ENCODE data around the gene ZMYND8. TPM values are rescaled to one million over a fixed set of nuclear protein-coding genes. Genes with fewer than 3 reads are reported as not detected.

The ZMYND8 gene
- total and polyA plus RNA-seq, 2 of the 8 experiments (the other 6 are each of a cell fraction or from before 2014, with no cell fraction given) = 50.5 to 163 TPM

DNA sequence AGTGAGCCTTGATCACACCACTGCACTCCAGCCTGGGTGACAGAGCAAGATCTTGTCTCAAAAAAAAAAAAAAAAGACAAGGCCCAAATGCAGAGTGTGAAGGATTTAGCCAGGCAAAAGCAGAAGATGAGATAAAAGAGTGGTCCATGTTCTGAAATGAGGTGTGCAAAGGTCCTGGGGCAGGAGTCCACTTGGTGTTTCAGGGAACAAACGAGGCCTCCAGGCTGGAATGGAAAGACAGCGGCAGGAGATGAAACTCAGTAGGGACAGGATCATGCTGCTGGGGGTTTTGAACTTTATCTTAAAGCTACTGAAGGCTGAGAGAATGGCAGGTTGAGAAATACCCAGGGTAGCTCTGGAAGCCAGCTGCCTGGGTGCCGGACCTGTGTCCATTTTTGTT is 178.2 kb downstream of the ZMYND8 start (continued):
- TF ChIP-seq, protein P1, sequence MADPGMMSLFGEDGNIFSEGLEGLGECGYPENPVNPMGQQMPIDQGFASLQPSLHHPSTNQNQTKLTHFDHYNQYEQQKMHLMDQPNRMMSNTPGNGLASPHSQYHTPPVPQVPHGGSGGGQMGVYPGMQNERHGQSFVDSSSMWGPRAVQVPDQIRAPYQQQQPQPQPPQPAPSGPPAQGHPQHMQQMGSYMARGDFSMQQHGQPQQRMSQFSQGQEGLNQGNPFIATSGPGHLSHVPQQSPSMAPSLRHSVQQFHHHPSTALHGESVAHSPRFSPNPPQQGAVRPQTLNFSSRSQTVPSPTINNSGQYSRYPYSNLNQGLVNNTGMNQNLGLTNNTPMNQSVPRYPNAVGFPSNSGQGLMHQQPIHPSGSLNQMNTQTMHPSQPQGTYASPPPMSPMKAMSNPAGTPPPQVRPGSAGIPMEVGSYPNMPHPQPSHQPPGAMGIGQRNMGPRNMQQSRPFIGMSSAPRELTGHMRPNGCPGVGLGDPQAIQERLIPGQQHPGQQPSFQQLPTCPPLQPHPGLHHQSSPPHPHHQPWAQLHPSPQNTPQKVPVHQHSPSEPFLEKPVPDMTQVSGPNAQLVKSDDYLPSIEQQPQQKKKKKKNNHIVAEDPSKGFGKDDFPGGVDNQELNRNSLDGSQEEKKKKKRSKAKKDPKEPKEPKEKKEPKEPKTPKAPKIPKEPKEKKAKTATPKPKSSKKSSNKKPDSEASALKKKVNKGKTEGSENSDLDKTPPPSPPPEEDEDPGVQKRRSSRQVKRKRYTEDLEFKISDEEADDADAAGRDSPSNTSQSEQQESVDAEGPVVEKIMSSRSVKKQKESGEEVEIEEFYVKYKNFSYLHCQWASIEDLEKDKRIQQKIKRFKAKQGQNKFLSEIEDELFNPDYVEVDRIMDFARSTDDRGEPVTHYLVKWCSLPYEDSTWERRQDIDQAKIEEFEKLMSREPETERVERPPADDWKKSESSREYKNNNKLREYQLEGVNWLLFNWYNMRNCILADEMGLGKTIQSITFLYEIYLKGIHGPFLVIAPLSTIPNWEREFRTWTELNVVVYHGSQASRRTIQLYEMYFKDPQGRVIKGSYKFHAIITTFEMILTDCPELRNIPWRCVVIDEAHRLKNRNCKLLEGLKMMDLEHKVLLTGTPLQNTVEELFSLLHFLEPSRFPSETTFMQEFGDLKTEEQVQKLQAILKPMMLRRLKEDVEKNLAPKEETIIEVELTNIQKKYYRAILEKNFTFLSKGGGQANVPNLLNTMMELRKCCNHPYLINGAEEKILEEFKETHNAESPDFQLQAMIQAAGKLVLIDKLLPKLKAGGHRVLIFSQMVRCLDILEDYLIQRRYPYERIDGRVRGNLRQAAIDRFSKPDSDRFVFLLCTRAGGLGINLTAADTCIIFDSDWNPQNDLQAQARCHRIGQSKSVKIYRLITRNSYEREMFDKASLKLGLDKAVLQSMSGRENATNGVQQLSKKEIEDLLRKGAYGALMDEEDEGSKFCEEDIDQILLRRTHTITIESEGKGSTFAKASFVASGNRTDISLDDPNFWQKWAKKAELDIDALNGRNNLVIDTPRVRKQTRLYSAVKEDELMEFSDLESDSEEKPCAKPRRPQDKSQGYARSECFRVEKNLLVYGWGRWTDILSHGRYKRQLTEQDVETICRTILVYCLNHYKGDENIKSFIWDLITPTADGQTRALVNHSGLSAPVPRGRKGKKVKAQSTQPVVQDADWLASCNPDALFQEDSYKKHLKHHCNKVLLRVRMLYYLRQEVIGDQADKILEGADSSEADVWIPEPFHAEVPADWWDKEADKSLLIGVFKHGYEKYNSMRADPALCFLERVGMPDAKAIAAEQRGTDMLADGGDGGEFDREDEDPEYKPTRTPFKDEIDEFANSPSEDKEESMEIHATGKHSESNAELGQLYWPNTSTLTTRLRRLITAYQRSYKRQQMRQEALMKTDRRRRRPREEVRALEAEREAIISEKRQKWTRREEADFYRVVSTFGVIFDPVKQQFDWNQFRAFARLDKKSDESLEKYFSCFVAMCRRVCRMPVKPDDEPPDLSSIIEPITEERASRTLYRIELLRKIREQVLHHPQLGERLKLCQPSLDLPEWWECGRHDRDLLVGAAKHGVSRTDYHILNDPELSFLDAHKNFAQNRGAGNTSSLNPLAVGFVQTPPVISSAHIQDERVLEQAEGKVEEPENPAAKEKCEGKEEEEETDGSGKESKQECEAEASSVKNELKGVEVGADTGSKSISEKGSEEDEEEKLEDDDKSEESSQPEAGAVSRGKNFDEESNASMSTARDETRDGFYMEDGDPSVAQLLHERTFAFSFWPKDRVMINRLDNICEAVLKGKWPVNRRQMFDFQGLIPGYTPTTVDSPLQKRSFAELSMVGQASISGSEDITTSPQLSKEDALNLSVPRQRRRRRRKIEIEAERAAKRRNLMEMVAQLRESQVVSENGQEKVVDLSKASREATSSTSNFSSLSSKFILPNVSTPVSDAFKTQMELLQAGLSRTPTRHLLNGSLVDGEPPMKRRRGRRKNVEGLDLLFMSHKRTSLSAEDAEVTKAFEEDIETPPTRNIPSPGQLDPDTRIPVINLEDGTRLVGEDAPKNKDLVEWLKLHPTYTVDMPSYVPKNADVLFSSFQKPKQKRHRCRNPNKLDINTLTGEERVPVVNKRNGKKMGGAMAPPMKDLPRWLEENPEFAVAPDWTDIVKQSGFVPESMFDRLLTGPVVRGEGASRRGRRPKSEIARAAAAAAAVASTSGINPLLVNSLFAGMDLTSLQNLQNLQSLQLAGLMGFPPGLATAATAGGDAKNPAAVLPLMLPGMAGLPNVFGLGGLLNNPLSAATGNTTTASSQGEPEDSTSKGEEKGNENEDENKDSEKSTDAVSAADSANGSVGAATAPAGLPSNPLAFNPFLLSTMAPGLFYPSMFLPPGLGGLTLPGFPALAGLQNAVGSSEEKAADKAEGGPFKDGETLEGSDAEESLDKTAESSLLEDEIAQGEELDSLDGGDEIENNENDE (IDR thresholded peaks at IDR 0.05; ENCODE audit: insufficient replicate concordance, low read length) = no peak
- TF ChIP-seq SRF (IDR thresholded peaks at IDR 0.05; ENCODE audit: low read depth, low read length) (no peak), RFX5 (IDR thresholded peaks at IDR 0.05; ENCODE audit: borderline replicate concordance, low read depth, low read length) (no peak), JUN (IDR thresholded peaks at IDR 0.05; ENCODE audit: low read depth, low read length) (no peak), CREB1 (IDR thresholded peaks at IDR 0.05) (no peak), POU5F1 (IDR thresholded peaks at IDR 0.05; ENCODE audit: low read depth, low read length) (no peak), NRF1 (IDR thresholded peaks at IDR 0.05; ENCODE audit: low read depth, low read length) (no peak), SIRT6 (IDR thresholded peaks at IDR 0.05; ENCODE audit: low read length) (no peak)
- TF ChIP-seq, protein P2, sequence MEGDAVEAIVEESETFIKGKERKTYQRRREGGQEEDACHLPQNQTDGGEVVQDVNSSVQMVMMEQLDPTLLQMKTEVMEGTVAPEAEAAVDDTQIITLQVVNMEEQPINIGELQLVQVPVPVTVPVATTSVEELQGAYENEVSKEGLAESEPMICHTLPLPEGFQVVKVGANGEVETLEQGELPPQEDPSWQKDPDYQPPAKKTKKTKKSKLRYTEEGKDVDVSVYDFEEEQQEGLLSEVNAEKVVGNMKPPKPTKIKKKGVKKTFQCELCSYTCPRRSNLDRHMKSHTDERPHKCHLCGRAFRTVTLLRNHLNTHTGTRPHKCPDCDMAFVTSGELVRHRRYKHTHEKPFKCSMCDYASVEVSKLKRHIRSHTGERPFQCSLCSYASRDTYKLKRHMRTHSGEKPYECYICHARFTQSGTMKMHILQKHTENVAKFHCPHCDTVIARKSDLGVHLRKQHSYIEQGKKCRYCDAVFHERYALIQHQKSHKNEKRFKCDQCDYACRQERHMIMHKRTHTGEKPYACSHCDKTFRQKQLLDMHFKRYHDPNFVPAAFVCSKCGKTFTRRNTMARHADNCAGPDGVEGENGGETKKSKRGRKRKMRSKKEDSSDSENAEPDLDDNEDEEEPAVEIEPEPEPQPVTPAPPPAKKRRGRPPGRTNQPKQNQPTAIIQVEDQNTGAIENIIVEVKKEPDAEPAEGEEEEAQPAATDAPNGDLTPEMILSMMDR (IDR thresholded peaks at IDR 0.05; ENCODE audit: control extremely low read depth in 1 of 3, insufficient read depth in 1 of 3, low read depth in 1 of 3, low read length in 3 of 3) = no peak

Data from H1 (cell line).